ENCODE data around the gene MAML3.

The MAML3 gene

GRCh38 chr4:140038031-140038533 lies 115.9 kb downstream of the MAML3 start:
- H3K4me1 ChIP-seq (ENCODE audit: control insufficient read depth, low read length): no peaks in the 10 kb centered on the region
- H3K9me3 ChIP-seq (ENCODE audit: control insufficient read depth, insufficient read depth, low read length): no peaks in the 10 kb centered on the region
- H3K4me2 ChIP-seq (ENCODE audit: low read length): no peak overlapping the region
- no peaks in the 10 kb centered on the region for H3K79me2 ChIP-seq (ENCODE audit: control insufficient read depth, low read length)
- no peak overlapping the region for H3K27ac ChIP-seq (ENCODE audit: low read depth, low read length)
- no peaks in the 10 kb centered on the region for H3K36me3 ChIP-seq (ENCODE audit: control insufficient read depth, low read length)
- H3F3A ChIP-seq (ENCODE audit: control insufficient read depth, insufficient read depth): no peaks in the 10 kb centered on the region
- H4K20me1 ChIP-seq (ENCODE audit: control insufficient read depth, insufficient read depth, low read depth, low read length): no peaks in the 10 kb centered on the region
- no peaks in the 10 kb centered on the region for H3K9me2 ChIP-seq (replicated peaks; ENCODE audit: control insufficient read depth, low read length)
- H3K27me3 ChIP-seq (ENCODE audit: control insufficient read depth, low read length): no peaks in the 10 kb centered on the region
- TF ChIP-seq EZH2phosphoT487 (IDR thresholded peaks at IDR 0.05; ENCODE audit: borderline replicate concordance, low read length) (no peak), CTCF (IDR thresholded peaks at IDR 0.05; ENCODE audit: low read depth, low read length, poor library complexity, severe bottlenecking) (no peak)
- H3K4me3 ChIP-seq (ENCODE audit: low read length): no peak overlapping the region

DNA sequence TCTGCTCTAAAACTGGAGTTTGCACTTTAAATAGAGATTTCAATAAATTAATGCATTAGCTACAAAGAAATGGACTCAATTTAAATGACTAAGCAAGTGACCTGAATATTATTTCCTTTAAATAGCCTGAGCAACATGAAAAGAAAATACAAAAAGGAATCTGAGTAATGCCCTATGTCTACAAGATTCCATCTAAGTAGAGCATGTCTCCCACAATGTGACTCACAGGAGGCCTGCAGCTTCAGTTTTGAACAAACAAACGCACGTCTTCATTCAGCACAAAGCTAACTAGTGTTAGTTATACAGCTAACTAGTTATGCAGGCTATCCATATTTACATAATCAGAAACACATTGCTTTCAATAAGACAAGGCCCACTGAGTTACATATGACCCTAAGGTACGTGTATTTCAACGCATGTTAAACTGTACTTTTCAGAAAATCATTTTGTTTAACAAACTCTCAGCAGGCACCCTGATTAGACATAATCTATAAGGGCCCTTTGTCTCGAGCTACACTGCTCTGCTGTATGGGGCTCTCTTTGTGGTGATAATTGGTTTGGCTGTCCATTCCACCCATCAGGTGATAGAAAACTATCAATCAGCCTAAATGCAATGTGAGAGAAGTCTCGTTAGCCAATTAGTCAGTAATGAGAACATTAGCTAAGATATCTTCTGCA lies 116.5 kb downstream of the MAML3 start:
- Histone ChIP-seq H3K36me3 (ENCODE audit: control insufficient read depth, low read length) (no peaks in the 10 kb centered on the region), H3K4me1 (ENCODE audit: control insufficient read depth, low read length) (no peaks in the 10 kb centered on the region), H3K27me3 (ENCODE audit: control insufficient read depth, low read length) (no peaks in the 10 kb centered on the region), H3K9me2 (replicated peaks; ENCODE audit: control insufficient read depth, low read length) (no peaks in the 10 kb centered on the region), H3K79me2 (ENCODE audit: control insufficient read depth, low read length) (no peaks in the 10 kb centered on the region), H3K4me2 (ENCODE audit: low read length) (no peak overlapping the region), H3F3A (ENCODE audit: control insufficient read depth, insufficient read depth) (no peaks in the 10 kb centered on the region), H3K9me3 (ENCODE audit: control insufficient read depth, insufficient read depth, low read length) (no peaks in the 10 kb centered on the region), H3K4me3 (ENCODE audit: low read length) (no peak overlapping the region), H4K20me1 (ENCODE audit: control insufficient read depth, insufficient read depth, low read depth, low read length) (no peaks in the 10 kb centered on the region), H3K27ac (ENCODE audit: low read depth, low read length) (no peak overlapping the region)
- TF ChIP-seq CTCF (IDR thresholded peaks at IDR 0.05; ENCODE audit: low read depth, low read length, poor library complexity, severe bottlenecking): no peak
- TF ChIP-seq EZH2phosphoT487 (IDR thresholded peaks at IDR 0.05; ENCODE audit: borderline replicate concordance, low read length): no peak

- no peaks in the 10 kb centered on the region for H3K36me3 ChIP-seq (ENCODE audit: control insufficient read depth, low read length)
- H4K20me1 ChIP-seq (ENCODE audit: control insufficient read depth, insufficient read depth, low read depth, low read length): no peaks in the 10 kb centered on the region
- no peaks in the 10 kb centered on the region for H3F3A ChIP-seq (ENCODE audit: control insufficient read depth, insufficient read depth)
- H3K9me3 ChIP-seq (ENCODE audit: control insufficient read depth, insufficient read depth, low read length): no peaks in the 10 kb centered on the region
- no peaks in the 10 kb centered on the region for H3K9me2 ChIP-seq (replicated peaks; ENCODE audit: control insufficient read depth, low read length)
- H3K79me2 ChIP-seq (ENCODE audit: control insufficient read depth, low read length): no peaks in the 10 kb centered on the region
- TF ChIP-seq CTCF (IDR thresholded peaks at IDR 0.05; ENCODE audit: low read depth, low read length, poor library complexity, severe bottlenecking) (no peak), EZH2phosphoT487 (IDR thresholded peaks at IDR 0.05; ENCODE audit: borderline replicate concordance, low read length) (no peak)
- H3K4me3 ChIP-seq (ENCODE audit: low read length): no peak overlapping the region
- no peaks in the 10 kb centered on the region for H3K4me1 ChIP-seq (ENCODE audit: control insufficient read depth, low read length)
- no peak overlapping the region for H3K27ac ChIP-seq (ENCODE audit: low read depth, low read length)
- no peak overlapping the region for H3K4me2 ChIP-seq (ENCODE audit: low read length)
- no peaks in the 10 kb centered on the region for H3K27me3 ChIP-seq (ENCODE audit: control insufficient read depth, low read length)
Measured at GRCh38 chr4:140031706-140032105, 122.3 kb downstream of the MAML3 start.

All from DOHH2 (cell line).